ENCODE measurements around the gene PRKCB.

DNA sequence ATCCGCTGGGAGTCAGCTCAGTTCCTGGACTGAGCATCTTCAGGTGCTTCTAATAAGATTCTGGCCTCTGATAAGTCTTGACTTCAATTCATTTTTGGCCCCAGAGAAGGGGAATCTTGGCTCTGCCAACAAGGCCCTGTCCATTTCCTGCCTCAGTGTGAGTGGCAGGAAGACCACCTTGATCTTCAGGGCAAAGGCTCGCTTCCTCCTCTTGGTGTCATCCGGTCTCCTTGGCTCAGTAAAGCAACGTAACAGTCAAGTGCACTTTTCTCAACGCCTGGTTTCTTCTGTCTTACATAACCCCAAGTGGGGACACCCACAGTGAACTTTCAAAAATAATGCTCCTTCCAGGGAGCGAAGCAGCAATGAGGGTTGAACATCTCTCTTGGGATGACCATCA, 169.8 kb downstream of the PRKCB start:
- TF ChIP-seq, protein P1, sequence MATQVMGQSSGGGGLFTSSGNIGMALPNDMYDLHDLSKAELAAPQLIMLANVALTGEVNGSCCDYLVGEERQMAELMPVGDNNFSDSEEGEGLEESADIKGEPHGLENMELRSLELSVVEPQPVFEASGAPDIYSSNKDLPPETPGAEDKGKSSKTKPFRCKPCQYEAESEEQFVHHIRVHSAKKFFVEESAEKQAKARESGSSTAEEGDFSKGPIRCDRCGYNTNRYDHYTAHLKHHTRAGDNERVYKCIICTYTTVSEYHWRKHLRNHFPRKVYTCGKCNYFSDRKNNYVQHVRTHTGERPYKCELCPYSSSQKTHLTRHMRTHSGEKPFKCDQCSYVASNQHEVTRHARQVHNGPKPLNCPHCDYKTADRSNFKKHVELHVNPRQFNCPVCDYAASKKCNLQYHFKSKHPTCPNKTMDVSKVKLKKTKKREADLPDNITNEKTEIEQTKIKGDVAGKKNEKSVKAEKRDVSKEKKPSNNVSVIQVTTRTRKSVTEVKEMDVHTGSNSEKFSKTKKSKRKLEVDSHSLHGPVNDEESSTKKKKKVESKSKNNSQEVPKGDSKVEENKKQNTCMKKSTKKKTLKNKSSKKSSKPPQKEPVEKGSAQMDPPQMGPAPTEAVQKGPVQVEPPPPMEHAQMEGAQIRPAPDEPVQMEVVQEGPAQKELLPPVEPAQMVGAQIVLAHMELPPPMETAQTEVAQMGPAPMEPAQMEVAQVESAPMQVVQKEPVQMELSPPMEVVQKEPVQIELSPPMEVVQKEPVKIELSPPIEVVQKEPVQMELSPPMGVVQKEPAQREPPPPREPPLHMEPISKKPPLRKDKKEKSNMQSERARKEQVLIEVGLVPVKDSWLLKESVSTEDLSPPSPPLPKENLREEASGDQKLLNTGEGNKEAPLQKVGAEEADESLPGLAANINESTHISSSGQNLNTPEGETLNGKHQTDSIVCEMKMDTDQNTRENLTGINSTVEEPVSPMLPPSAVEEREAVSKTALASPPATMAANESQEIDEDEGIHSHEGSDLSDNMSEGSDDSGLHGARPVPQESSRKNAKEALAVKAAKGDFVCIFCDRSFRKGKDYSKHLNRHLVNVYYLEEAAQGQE (IDR thresholded peaks at IDR 0.05), result no peak
- TF ChIP-seq YY1 (IDR thresholded peaks at IDR 0.05), result no peak
- TF ChIP-seq, protein P2, sequence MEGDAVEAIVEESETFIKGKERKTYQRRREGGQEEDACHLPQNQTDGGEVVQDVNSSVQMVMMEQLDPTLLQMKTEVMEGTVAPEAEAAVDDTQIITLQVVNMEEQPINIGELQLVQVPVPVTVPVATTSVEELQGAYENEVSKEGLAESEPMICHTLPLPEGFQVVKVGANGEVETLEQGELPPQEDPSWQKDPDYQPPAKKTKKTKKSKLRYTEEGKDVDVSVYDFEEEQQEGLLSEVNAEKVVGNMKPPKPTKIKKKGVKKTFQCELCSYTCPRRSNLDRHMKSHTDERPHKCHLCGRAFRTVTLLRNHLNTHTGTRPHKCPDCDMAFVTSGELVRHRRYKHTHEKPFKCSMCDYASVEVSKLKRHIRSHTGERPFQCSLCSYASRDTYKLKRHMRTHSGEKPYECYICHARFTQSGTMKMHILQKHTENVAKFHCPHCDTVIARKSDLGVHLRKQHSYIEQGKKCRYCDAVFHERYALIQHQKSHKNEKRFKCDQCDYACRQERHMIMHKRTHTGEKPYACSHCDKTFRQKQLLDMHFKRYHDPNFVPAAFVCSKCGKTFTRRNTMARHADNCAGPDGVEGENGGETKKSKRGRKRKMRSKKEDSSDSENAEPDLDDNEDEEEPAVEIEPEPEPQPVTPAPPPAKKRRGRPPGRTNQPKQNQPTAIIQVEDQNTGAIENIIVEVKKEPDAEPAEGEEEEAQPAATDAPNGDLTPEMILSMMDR (IDR thresholded peaks at IDR 0.05; ENCODE audit: low read depth, low read length, missing input control), result no peak
